Loucy (cell line): Measurements from ENCODE around the gene YY1AP1.
A peak's percentile ranks its signal among the peaks of the same experiment; 100 is the strongest.
"Not testable (repeated sequence)": the region's sequence is repeated elsewhere in the genome, so short reads cannot be mapped to it uniquely, and the experiment has no call there.

Source experiments
- H2AFZ ChIP-seq: fragments of 200-600 bp; sonication (generic); 2 replicates; pipeline ENCODE4 v1.6.0; 2016; ENCODE audit warnings: antibody characterized with exemption, mild to moderate bottlenecking, low read length, moderate library complexity
- H3F3A ChIP-seq: fragments of 200-600 bp; 2 replicates; pipeline ENCODE4 v1.6.0; 2016; ENCODE audit warnings: antibody characterized with exemption, low read depth, mild to moderate bottlenecking
- H3K27me3 ChIP-seq: fragments of 200-600 bp; sonication (generic); 2 replicates; pipeline ENCODE4 v1.6.1; 2014; ENCODE audit warnings: low read length, mild to moderate bottlenecking; ENCODE audit not compliant: insufficient read depth, poor library complexity, severe bottlenecking
- H3K36me3 ChIP-seq: fragments of 200-600 bp; sonication (generic); 2 replicates; pipeline ENCODE4 v1.6.1; 2016; ENCODE audit warnings: low read length; ENCODE audit not compliant: insufficient read depth
- H3K4me1 ChIP-seq: fragments of 200-600 bp; sonication (generic); 2 replicates; pipeline ENCODE4 v1.5.1; 2014; ENCODE audit warnings: low read length, mild to moderate bottlenecking; ENCODE audit not compliant: insufficient read depth, poor library complexity, severe bottlenecking
- H3K4me2 ChIP-seq: fragments of 200-600 bp; sonication (generic); 2 replicates; pipeline ENCODE4 v1.6.0; 2014; ENCODE audit warnings: antibody characterized with exemption, low read length, low read depth, mild to moderate bottlenecking; ENCODE audit not compliant: poor library complexity, severe bottlenecking
- H3K4me3 ChIP-seq: fragments of 200-600 bp; sonication (generic); 2 replicates; pipeline ENCODE4 v1.5.1; 2014; ENCODE audit warnings: low read length, mild to moderate bottlenecking, mixed read lengths; ENCODE audit not compliant: poor library complexity, severe bottlenecking
- H3K79me2 ChIP-seq: fragments of 200-600 bp; sonication (generic); 2 replicates; pipeline ENCODE4 v1.6.1; 2014; ENCODE audit warnings: low read length; ENCODE audit not compliant: insufficient read depth
- H3K9ac ChIP-seq: fragments of 200-600 bp; sonication (generic); 2 replicates; pipeline ENCODE4 v1.6.0; 2014; ENCODE audit warnings: mild to moderate bottlenecking, low read depth, low read length, moderate library complexity; ENCODE audit not compliant: poor library complexity, severe bottlenecking
- H3K9me2 ChIP-seq: fragments of 200-600 bp; sonication (generic); replicated peaks from 2 replicates; pipeline ENCODE4 v1.6.1; 2016; ENCODE audit warnings: low read depth, low read length, mixed read lengths
- H3K9me3 ChIP-seq: fragments of 200-600 bp; sonication (generic); 2 replicates; pipeline ENCODE4 v1.6.1; 2014; ENCODE audit warnings: mild to moderate bottlenecking, antibody characterized with exemption, low read length, low read depth; ENCODE audit not compliant: insufficient read depth
- H4K20me1 ChIP-seq: fragments of 200-600 bp; sonication (generic); 2 replicates; pipeline ENCODE4 v1.6.0; 2014; ENCODE audit warnings: antibody characterized with exemption, low read length, mild to moderate bottlenecking; ENCODE audit not compliant: insufficient read depth, poor library complexity, severe bottlenecking
- CTCF ChIP-seq: fragments of 200-600 bp; sonication (generic); conservative IDR thresholded peaks from 2 replicates; pipeline ENCODE4 v1.5.1; 2014; ENCODE audit warnings: mild to moderate bottlenecking, antibody characterized with exemption, low read length
- EZH2phosphoT487 ChIP-seq: fragments of 200-600 bp; IDR thresholded peaks from 2 replicates; pipeline ENCODE4 v1.6.1; 2018; ENCODE audit warnings: antibody characterized with exemption, mild to moderate bottlenecking, moderate library complexity, borderline replicate concordance

The YY1AP1 gene

DNA sequence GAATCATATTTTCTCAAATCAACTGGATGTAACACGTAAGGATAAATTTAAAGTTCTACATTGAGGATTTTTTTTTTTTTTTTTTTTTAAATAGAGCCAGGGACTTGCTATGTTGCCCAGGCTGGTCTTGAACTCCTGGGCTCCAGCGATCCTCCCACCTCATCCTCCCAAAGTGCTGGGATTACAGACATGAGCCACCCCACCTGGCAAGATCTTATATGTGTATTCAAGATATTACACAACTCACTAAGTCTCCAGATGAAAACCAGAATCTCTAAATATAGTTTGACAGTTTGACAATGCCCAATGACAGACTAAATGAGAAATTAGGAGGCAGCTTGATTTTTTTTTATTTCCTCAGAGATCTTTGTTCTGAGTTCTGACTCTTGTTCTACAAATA is 6.8 kb downstream of the YY1AP1 start:
- Histone ChIP-seq H3K4me2 (peak overlapping the region; percentile 76), H3K9me2 (no peaks in the 10 kb centered on the region), H3K4me1 (peaks cover 35% of the 10 kb centered on the region), H2AFZ (no peak overlapping the region), H3K4me3 (no peak overlapping the region), H3K79me2 (peaks cover 72% of the 10 kb centered on the region), H3F3A (no peaks in the 10 kb centered on the region), H3K36me3 (peaks cover 40% of the 10 kb centered on the region), H3K9me3 (no peaks in the 10 kb centered on the region), H3K27me3 (no peaks in the 10 kb centered on the region), H4K20me1 (peaks cover 65% of the 10 kb centered on the region), H3K9ac (no peak overlapping the region)
- no peak for TF ChIP-seq EZH2phosphoT487
- no peak for TF ChIP-seq CTCF

DNA sequence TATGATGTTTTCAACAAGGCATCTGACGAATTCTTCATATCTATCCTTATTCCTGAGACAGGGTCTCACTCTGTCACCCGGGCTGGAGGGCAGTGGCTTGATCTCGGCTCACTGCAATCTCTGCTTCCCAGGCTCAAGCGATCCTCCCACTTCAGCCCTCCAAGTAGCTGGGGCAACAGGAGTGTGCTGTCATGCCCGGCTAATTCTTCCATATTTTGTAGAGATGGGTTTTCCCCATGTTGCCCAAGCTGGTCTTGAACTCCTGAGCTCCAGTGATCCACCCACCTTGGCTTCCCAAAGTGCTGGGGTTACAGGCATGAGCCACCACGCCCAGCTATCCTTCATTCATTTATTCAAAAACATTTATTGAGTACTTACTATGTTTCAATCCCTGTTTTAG is 8.0 kb downstream of the YY1AP1 start:
- no peaks in the 10 kb centered on the region for H3K9me3 ChIP-seq
- no peaks in the 10 kb centered on the region for H3F3A ChIP-seq
- H3K4me2 ChIP-seq, result no peak overlapping the region
- no peak overlapping the region for H3K9ac ChIP-seq
- H3K36me3 ChIP-seq, result peaks cover 52% of the 10 kb centered on the region
- H3K4me1 ChIP-seq, result peaks cover 26% of the 10 kb centered on the region
- H4K20me1 ChIP-seq, result peaks cover 53% of the 10 kb centered on the region
- H3K27me3 ChIP-seq, result no peaks in the 10 kb centered on the region
- H3K79me2 ChIP-seq, result peaks cover 60% of the 10 kb centered on the region
- H3K9me2 ChIP-seq, result no peaks in the 10 kb centered on the region
- no peak overlapping the region for H3K4me3 ChIP-seq
- no peak overlapping the region for H2AFZ ChIP-seq
- TF ChIP-seq CTCF (no peak), EZH2phosphoT487 (no peak)

DNA sequence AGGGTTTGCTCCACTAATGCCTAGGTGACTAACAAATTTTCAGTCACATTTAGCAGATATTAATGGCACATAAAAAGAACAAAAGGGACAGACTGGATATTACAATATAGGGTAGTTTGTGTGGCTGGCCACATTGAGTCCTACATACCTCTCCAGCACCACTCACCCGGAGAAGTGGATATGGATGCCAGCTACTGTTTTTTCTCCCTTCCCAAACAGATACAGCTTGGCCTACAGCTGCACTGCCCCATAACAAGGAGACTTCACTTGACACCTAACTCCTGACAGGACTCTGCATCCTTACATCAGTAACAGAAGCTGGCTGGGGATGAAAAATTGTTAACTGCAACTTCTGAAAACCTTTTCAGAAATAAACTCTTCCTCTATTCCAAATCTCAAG is 9.6 kb downstream of the YY1AP1 start:
- H3F3A ChIP-seq, H3K9me2 ChIP-seq, H2AFZ ChIP-seq, H3K9ac ChIP-seq, H3K4me2 ChIP-seq, H3K4me3 ChIP-seq, H3K27me3 ChIP-seq, H3K9me3 ChIP-seq: not testable (repeated sequence)
- peaks cover 38% of the 10 kb centered on the region for H4K20me1 ChIP-seq
- H3K4me1 ChIP-seq, result peaks cover 12% of the 10 kb centered on the region
- H3K79me2 ChIP-seq, result peaks cover 44% of the 10 kb centered on the region
- H3K36me3 ChIP-seq, result peaks cover 64% of the 10 kb centered on the region

DNA sequence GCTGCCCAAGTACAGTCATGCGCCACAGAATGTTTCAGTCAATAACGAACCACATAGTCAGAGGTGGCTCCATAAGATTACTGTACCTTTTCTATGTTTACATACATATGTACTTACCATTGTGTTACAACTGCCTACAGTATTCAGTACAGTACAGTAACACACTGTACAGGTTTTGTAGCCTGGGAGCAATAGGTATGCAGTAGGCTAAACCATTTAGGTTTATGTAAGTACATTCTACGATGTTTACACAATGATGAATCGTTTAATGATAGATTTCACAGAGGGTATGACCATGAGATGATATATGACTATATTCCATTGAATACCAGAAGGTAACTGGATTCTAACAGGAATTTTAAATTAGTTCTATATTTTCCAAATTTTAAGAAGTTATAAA is 10.5 kb downstream of the YY1AP1 start:
- Histone ChIP-seq H3K27me3 (no peaks in the 10 kb centered on the region), H3K4me3 (no peak overlapping the region), H3K36me3 (peaks cover 72% of the 10 kb centered on the region), H2AFZ (no peak overlapping the region), H3K4me2 (no peak overlapping the region), H3K4me1 (peaks cover 2% of the 10 kb centered on the region), H3F3A (no peaks in the 10 kb centered on the region), H3K9ac (no peak overlapping the region), H3K9me2 (no peaks in the 10 kb centered on the region), H3K9me3 (no peaks in the 10 kb centered on the region), H4K20me1 (peaks cover 29% of the 10 kb centered on the region), H3K79me2 (peaks cover 35% of the 10 kb centered on the region)
- TF ChIP-seq CTCF, result no peak
- TF ChIP-seq EZH2phosphoT487, result no peak
